Kidney (tissue), 14 donors: ENCODE results near the gene GSG1L. TPM values are rescaled to one million over a fixed set of nuclear protein-coding genes. Genes with fewer than 3 reads are reported as not detected.

Source experiments
- DNase-seq, 5 donors: peaks; one replicate each; pipeline ENCODE4 v3.0.0-alpha.2; 2013 to 2020
- FAIRE-seq: peaks from 2 replicates; lab custom pipeline; 2012; peaks lifted over from hg19 to GRCh38; lab: Jason Lieb, UNC
- H3K27ac ChIP-seq, 2 donors: one replicate each; pipeline ENCODE4 v1.7.0; 2013; ENCODE audit warnings: low read depth in 2 of 2, low read length in 2 of 2, inconsistent platforms in 1 of 2
- H3K27me3 ChIP-seq: one replicate; pipeline ENCODE4 v1.7.1; 2013; ENCODE audit warnings: low read length, inconsistent platforms; ENCODE audit not compliant: control insufficient read depth, insufficient read depth
- H3K36me3 ChIP-seq, 3 donors: one replicate each; pipeline versions ENCODE4 v1.7.0 to v1.7.1; 2013; ENCODE audit warnings: low read length in 3 of 3, control low read depth in 1 of 3, inconsistent platforms in 1 of 3; ENCODE audit not compliant: insufficient read depth in 3 of 3, control insufficient read depth in 2 of 3
- H3K4me1 ChIP-seq, 3 donors: one replicate each; pipeline versions ENCODE4 v1.7.0 to v1.7.1; 2013; ENCODE audit warnings: low read length in 3 of 3, inconsistent platforms in 1 of 3, low read depth in 1 of 3; ENCODE audit not compliant: control insufficient read depth in 2 of 3, insufficient read depth in 2 of 3
- H3K4me3 ChIP-seq, 3 donors: one replicate each; pipeline versions ENCODE4 v1.7.0 to v1.8.1; 2013; ENCODE audit warnings: low read length in 3 of 3, control low read depth in 1 of 3, inconsistent platforms in 1 of 3
- H3K9ac ChIP-seq, 3 donors: one replicate each; pipeline versions ENCODE4 v1.7.0 to v1.7.1; 2013; ENCODE audit warnings: low read length in 3 of 3, control low read depth in 1 of 3, inconsistent platforms in 1 of 3
- H3K9me3 ChIP-seq, 3 donors: one replicate each; pipeline versions ENCODE4 v1.7.0 to v1.7.1; 2013; ENCODE audit warnings: low read length in 3 of 3, control low read depth in 1 of 3, inconsistent platforms in 1 of 3; ENCODE audit not compliant: control insufficient read depth in 2 of 3, insufficient read depth in 1 of 3
- intact Hi-C: fragments of 100-400 bp; cut with DNase I; formaldehyde crosslinking; loops from one replicate; pipeline ENCODE4 v1.11.1; 2022
- polyA plus RNA-seq: library from polyadenylated mRNA; stranded (reverse); fragments of 350-450 nt; fragmentation: Illumina TruSeq; extraction: RNeasy Lipid Tissue Mini Kit (QIAGEN cat#74804); gene quantifications from one replicate; pipeline ENCODE4 v1.2.3, GENCODE V29; 2014; ENCODE audit warnings: low read depth, low replicate concordance; ENCODE audit not compliant: insufficient read depth
- total RNA-seq: library from RNA; stranded (reverse); fragmentation: NEBNext Ultra II Directional; extraction: Animal tissue kit (Norgen Biotek cat#: 25700); gene quantifications from one replicate; pipeline ENCODE4 v1.2.1, GENCODE V29; 2021
- TF ChIP-seq, protein P1 (sequence below): IDR thresholded peaks from 3 replicates; pipeline ENCODE4 v1.5.1; 2012; ENCODE audit warnings: mild to moderate bottlenecking, moderate library complexity, borderline replicate concordance; ENCODE audit not compliant: insufficient read depth; ENCODE audit errors: extremely low read depth
- donor health status: control.
- donor health status: control.
- donor health status: control.
- donor health status: control.
- donor health status: control.
- donor health status: DM: yes; HTN: yes; CAD: no.
- donor health status: Normal renal cell carcinoma (clear cell type).

GSG1L gene
- total and polyA plus RNA-seq, 2 donors from 2014 or later, result not detected

DNA sequence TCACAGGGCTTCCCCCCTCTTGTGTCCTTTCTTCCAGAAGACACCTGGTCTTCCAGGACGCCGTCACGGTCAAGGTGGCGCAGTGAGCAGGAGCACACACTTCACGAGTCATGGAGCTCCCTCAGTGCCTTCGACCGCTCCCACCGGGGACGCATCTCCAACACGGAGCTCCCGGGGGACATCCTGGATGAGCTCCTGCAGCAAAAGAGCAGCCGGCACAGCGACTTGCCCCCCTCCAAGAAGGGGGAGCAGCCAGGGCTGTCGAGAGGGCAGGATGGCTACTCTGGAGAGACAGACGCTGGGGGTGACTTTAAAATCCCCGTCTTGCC lies 314.0 kb downstream of the GSG1L start:
- intact Hi-C loops, result no loop called here
- Histone ChIP-seq H3K4me1 (peaks cover 0 to 2% (median 0%) of the 10 kb centered on the region in 3 donors), H3K4me3 (no peak overlapping the region), H3K27me3 (no peaks in the 10 kb centered on the region), H3K36me3 (peaks cover 0 to 3% (median 0%) of the 10 kb centered on the region in 3 donors), H3K9me3 (no peaks in the 10 kb centered on the region), H3K27ac (no peak overlapping the region), H3K9ac (no peak overlapping the region)
- peak in 1 of 5 donors; percentile 68 for DNase-seq
- TF ChIP-seq, protein P1, sequence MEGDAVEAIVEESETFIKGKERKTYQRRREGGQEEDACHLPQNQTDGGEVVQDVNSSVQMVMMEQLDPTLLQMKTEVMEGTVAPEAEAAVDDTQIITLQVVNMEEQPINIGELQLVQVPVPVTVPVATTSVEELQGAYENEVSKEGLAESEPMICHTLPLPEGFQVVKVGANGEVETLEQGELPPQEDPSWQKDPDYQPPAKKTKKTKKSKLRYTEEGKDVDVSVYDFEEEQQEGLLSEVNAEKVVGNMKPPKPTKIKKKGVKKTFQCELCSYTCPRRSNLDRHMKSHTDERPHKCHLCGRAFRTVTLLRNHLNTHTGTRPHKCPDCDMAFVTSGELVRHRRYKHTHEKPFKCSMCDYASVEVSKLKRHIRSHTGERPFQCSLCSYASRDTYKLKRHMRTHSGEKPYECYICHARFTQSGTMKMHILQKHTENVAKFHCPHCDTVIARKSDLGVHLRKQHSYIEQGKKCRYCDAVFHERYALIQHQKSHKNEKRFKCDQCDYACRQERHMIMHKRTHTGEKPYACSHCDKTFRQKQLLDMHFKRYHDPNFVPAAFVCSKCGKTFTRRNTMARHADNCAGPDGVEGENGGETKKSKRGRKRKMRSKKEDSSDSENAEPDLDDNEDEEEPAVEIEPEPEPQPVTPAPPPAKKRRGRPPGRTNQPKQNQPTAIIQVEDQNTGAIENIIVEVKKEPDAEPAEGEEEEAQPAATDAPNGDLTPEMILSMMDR, result no peak
- no peak for FAIRE-seq

DNA sequence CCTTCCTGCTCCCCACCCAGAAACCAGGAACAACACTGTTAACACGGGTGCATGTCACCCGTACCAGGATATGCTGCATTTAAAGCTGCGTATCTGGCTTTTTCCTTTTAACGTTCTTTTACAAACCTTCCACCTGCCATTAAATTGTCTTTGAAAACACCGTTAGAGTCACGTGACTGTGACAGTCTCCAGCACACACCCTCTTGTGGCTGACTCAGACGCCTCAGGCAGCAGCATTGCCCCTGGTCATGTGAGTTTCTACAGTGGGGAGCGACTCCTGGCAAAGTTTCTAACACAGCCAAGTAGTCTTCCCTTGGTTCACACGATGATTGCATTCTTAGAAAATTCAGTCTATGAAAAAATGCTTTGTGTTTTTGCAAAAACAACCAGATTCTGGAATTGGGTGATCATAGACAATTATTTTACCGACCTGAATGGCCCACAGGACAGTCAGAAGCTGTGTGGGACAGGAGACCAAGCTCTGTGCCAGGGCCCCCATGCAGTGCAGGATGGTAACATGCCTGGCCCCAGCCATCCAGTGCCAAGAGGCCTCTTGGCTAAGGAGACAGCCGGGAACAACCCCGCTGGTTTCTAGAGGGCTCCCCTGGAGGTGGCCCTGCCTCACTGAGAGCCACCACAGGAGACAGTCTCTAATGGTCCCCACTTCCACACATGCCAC lies 314.5 kb downstream of the GSG1L start:
- Histone ChIP-seq H3K9ac (no peak overlapping the region), H3K27me3 (no peaks in the 10 kb centered on the region), H3K9me3 (no peaks in the 10 kb centered on the region), H3K27ac (no peak overlapping the region), H3K4me1 (peaks cover 0 to 2% (median 0%) of the 10 kb centered on the region in 3 donors), H3K36me3 (peaks cover 0 to 3% (median 0%) of the 10 kb centered on the region in 3 donors), H3K4me3 (no peak overlapping the region)
- no peak for FAIRE-seq
- TF ChIP-seq, protein P1, result peak; percentile 18
- intact Hi-C loops, result no loop called here
- DNase-seq, result peak in 4 of 5 donors; percentile 28 to 81 (median 56)

DNA sequence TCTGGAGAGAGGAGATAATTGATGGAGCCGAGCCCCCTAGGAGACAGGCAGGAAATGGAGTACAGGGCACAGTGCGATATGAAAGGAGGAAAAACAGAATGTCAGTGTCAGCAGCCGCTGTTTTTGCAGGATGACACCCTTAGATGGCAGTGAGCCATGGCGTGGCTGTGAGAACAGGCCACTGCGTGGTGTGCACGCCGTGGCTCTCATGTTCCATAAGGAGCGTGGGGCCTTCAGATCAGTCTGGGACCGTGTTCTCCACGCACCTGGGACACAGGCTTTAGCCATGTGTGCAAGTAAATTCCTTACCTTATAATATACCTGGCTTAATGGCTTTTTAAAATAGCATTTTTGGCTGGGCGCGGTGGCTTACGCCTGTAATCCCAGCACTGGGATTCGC lies 315.6 kb downstream of the GSG1L start:
- TF ChIP-seq, protein P1, result no peak
- Histone ChIP-seq H3K36me3 (peaks cover 0 to 3% (median 0%) of the 10 kb centered on the region in 3 donors), H3K4me1 (peaks cover 0 to 2% (median 0%) of the 10 kb centered on the region in 3 donors), H3K27ac (no peak overlapping the region), H3K9me3 (no peaks in the 10 kb centered on the region), H3K4me3 (no peak overlapping the region), H3K9ac (no peak overlapping the region), H3K27me3 (no peaks in the 10 kb centered on the region)
- FAIRE-seq (no peak), DNase-seq (peak in 1 of 5 donors; percentile 22)
- intact Hi-C loops, result no loop called here
